ENCODE data around the gene CHRND. TPM values are rescaled to one million over a fixed set of nuclear protein-coding genes. Genes with fewer than 3 reads are reported as not detected.

Gene CHRND
- total and polyA plus RNA-seq, 2 of the 13 experiments (the other 11 are each of a cell fraction or from before 2014, with no cell fraction given), result 0.18 TPM; not detected in 1

DNA sequence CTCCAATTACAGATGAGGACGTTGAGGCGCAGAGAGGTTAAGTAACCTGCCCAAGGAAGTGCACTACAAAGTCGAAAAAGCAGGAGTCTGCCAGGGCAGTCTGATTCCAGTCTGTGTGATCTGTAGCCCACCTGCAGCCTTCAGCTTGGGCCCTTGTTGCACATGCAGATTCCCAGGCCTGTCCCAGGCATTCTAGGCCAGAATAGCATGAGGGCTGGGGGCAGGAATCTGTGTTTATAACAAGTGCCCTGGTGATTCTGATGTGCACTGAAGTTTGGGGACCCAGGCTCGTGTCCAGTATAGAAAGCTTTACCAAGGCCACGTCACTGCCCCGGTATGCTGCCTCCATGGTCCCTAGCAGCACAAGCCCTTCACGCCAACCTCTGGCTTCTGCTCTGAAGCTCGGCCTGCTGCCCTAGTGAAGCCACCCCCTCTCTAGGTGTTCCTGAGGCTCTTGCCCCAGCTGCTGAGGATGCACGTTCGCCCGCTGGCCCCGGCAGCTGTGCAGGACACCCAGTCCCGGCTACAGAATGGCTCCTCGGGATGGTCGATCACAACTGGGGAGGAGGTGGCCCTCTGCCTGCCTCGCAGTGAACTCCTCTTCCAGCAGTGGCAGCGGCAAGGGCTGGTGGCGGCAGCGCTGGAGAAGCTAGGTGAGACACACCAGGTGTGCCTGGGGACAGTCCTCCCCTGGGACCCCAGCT is 18.1 kb downstream of the CHRND start (continued):
- TF ChIP-seq KDM5A (IDR thresholded peaks at IDR 0.05; ENCODE audit: borderline replicate concordance, low read length) (no peak), ZNF576 (CRISPR knock-in tag; IDR thresholded peaks at IDR 0.05) (no peak), MTA3 (CRISPR knock-in tag; IDR thresholded peaks at IDR 0.05) (no peak), ZNF33B (CRISPR knock-in tag; IDR thresholded peaks at IDR 0.05) (no peak), CERS6 (CRISPR knock-in tag; IDR thresholded peaks at IDR 0.05) (no peak), SETDB1 (CRISPR knock-in tag; IDR thresholded peaks at IDR 0.05; ENCODE audit: borderline replicate concordance) (no peak), ZKSCAN8 (CRISPR knock-in tag; IDR thresholded peaks at IDR 0.05; ENCODE audit: borderline replicate concordance) (no peak), TBX2 (CRISPR knock-in tag; IDR thresholded peaks at IDR 0.05; ENCODE audit: borderline replicate concordance) (no peak), MXD4 (CRISPR knock-in tag; IDR thresholded peaks at IDR 0.05) (no peak), POLR2G (IDR thresholded peaks at IDR 0.05; ENCODE audit: low read depth, low read length) (peak; percentile 38; the same call in 1 of the 2 replicates), SAP130 (CRISPR knock-in tag; IDR thresholded peaks at IDR 0.05; ENCODE audit: low read depth) (no peak), SP2 (CRISPR knock-in tag; IDR thresholded peaks at IDR 0.05) (no peak), ZNF574 (CRISPR knock-in tag; IDR thresholded peaks at IDR 0.05) (0 out of 2 replicates have a peak, but pooled peaks have one; percentile 13), RBM22 (optimal IDR thresholded peaks at IDR 0.05; ENCODE audit: low read length) (peak; percentile 16), ELF1 (CRISPR knock-in tag; IDR thresholded peaks at IDR 0.05) (no peak), MYNN (CRISPR knock-in tag; IDR thresholded peaks at IDR 0.05; ENCODE audit: low read depth) (no peak), IRX3 (CRISPR knock-in tag; IDR thresholded peaks at IDR 0.05; ENCODE audit: borderline replicate concordance, low read depth) (no peak), ZNF274 (CRISPR knock-in tag; IDR thresholded peaks at IDR 0.05) (peak; percentile 60; the same call in 1 of the 2 replicates), AGO2 (optimal IDR thresholded peaks at IDR 0.05; ENCODE audit: low read depth, low read length) (peak; percentile 93)
- TF ChIP-seq, protein P1, sequence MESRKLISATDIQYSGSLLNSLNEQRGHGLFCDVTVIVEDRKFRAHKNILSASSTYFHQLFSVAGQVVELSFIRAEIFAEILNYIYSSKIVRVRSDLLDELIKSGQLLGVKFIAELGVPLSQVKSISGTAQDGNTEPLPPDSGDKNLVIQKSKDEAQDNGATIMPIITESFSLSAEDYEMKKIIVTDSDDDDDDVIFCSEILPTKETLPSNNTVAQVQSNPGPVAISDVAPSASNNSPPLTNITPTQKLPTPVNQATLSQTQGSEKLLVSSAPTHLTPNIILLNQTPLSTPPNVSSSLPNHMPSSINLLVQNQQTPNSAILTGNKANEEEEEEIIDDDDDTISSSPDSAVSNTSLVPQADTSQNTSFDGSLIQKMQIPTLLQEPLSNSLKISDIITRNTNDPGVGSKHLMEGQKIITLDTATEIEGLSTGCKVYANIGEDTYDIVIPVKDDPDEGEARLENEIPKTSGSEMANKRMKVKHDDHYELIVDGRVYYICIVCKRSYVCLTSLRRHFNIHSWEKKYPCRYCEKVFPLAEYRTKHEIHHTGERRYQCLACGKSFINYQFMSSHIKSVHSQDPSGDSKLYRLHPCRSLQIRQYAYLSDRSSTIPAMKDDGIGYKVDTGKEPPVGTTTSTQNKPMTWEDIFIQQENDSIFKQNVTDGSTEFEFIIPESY (CRISPR knock-in tag; IDR thresholded peaks at IDR 0.05), result peak; percentile 31; the same call in 1 of the 2 replicates
- TF ChIP-seq, protein P2, sequence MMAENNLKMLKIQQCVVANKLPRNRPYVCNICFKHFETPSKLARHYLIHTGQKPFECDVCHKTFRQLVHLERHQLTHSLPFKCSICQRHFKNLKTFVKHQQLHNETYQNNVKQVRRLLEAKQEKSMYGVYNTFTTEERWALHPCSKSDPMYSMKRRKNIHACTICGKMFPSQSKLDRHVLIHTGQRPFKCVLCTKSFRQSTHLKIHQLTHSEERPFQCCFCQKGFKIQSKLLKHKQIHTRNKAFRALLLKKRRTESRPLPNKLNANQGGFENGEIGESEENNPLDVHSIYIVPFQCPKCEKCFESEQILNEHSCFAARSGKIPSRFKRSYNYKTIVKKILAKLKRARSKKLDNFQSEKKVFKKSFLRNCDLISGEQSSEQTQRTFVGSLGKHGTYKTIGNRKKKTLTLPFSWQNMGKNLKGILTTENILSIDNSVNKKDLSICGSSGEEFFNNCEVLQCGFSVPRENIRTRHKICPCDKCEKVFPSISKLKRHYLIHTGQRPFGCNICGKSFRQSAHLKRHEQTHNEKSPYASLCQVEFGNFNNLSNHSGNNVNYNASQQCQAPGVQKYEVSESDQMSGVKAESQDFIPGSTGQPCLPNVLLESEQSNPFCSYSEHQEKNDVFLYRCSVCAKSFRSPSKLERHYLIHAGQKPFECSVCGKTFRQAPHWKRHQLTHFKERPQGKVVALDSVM (CRISPR knock-in tag; IDR thresholded peaks at IDR 0.05), result no peak
